Measurements from ENCODE around the gene SERPINB2. TPM values are rescaled to one million over a fixed set of nuclear protein-coding genes. Genes with fewer than 3 reads are reported as not detected.

Gene SERPINB2
- total RNA-seq, 1 donor: 67.6 TPM

- TF ChIP-seq, protein P1, sequence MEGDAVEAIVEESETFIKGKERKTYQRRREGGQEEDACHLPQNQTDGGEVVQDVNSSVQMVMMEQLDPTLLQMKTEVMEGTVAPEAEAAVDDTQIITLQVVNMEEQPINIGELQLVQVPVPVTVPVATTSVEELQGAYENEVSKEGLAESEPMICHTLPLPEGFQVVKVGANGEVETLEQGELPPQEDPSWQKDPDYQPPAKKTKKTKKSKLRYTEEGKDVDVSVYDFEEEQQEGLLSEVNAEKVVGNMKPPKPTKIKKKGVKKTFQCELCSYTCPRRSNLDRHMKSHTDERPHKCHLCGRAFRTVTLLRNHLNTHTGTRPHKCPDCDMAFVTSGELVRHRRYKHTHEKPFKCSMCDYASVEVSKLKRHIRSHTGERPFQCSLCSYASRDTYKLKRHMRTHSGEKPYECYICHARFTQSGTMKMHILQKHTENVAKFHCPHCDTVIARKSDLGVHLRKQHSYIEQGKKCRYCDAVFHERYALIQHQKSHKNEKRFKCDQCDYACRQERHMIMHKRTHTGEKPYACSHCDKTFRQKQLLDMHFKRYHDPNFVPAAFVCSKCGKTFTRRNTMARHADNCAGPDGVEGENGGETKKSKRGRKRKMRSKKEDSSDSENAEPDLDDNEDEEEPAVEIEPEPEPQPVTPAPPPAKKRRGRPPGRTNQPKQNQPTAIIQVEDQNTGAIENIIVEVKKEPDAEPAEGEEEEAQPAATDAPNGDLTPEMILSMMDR (IDR thresholded peaks at IDR 0.05; ENCODE audit: insufficient read depth, low read length): no peak
- H3K4me3 ChIP-seq (ENCODE audit: low read depth, low read length): no peak overlapping the region
- no peak for DNase-seq (ENCODE audit: low read depth)
Measured at GRCh38 chr18:63869851-63870250, 17.7 kb upstream of the SERPINB2 start.

GRCh38 chr18:63871836-63872235 lies 15.7 kb upstream of the SERPINB2 start:
- TF ChIP-seq, protein P1 (IDR thresholded peaks at IDR 0.05; ENCODE audit: insufficient read depth, low read length): no peak
- DNase-seq (ENCODE audit: low read depth): no peak
- H3K4me3 ChIP-seq (ENCODE audit: low read depth, low read length): no peak overlapping the region

DNA sequence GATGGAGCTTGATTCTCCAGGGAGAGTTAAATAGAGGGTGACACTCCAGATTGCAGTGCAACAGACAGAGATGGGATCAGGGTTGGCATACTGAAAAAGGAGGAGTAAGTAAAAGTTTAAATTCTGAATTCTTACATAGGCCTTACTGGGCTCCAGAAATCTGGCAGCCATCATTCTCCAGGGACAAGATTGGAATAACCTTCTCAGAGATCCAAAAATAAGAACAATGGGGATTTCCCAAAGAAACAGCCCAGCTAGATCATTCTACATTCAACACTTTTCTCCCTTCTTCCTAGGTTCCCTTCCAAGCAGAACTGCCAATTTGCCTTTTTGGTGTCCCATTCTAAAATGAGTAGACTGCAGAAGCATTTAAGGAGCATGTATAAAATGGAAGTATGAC lies 14.9 kb upstream of the SERPINB2 start:
- no peak overlapping the region for H3K4me3 ChIP-seq (ENCODE audit: low read depth, low read length)
- TF ChIP-seq, protein P1 (IDR thresholded peaks at IDR 0.05; ENCODE audit: insufficient read depth, low read length): no peak
- DNase-seq (ENCODE audit: low read depth): peak; percentile 55

- H3K4me3 ChIP-seq (ENCODE audit: low read depth, low read length): no peak overlapping the region
- TF ChIP-seq, protein P1 (IDR thresholded peaks at IDR 0.05; ENCODE audit: insufficient read depth, low read length): no peak
- DNase-seq (ENCODE audit: low read depth): peak; percentile 41
Measured at GRCh38 chr18:63878343-63878742, 9.2 kb upstream of the SERPINB2 start.

DNA sequence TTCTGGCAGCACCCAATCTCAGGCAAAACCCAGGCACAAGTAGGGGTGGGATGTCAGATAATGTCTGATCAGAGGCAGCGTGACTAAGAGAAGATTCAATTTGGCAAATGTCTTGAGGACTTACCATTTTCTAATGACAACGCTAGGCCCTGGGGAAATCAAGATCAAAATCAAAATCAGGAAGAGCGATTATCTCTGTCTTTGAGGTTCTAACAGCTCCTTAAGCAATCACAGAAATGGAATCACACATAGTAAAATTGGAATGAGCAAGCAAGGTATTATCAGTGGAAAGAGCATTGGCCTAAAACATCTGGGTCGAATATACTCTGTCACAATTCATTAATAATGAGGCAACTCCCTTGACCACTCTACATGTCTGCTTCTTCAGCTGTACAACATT lies 8.6 kb upstream of the SERPINB2 start:
- TF ChIP-seq, protein P1 (IDR thresholded peaks at IDR 0.05; ENCODE audit: insufficient read depth, low read length): no peak
- peak; percentile 55 for DNase-seq (ENCODE audit: low read depth)
- no peak overlapping the region for H3K4me3 ChIP-seq (ENCODE audit: low read depth, low read length)

DNA sequence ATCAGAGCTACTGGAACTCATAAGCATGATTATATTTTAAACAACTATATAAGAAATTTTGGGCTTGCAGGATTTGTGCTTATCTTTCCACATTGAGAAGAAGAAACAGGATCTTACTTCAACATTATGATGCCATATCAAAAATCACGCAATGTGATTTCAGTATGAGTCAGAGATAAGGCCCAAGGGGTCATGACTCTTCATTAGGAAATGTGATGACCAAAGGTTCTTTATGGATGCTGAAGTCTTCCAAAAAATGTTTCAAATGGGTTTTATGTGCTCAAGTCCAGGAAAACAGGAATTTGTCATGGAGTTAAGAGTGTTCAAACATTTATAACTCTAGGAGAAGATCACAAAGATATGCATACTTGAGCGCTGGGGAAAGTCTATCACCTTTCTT lies 7.8 kb upstream of the SERPINB2 start:
- TF ChIP-seq, protein P1 (IDR thresholded peaks at IDR 0.05; ENCODE audit: insufficient read depth, low read length): no peak
- peak; percentile 79 for DNase-seq (ENCODE audit: low read depth)
- no peak overlapping the region for H3K4me3 ChIP-seq (ENCODE audit: low read depth, low read length)

GRCh38 chr18:63881851-63882250 lies 5.7 kb upstream of the SERPINB2 start:
- H3K4me3 ChIP-seq (ENCODE audit: low read depth, low read length): no peak overlapping the region
- peak; percentile 64 for DNase-seq (ENCODE audit: low read depth)
- TF ChIP-seq, protein P1 (IDR thresholded peaks at IDR 0.05; ENCODE audit: insufficient read depth, low read length): no peak

Measured in fibroblast of the aortic adventitia (primary cell).